HL-60 (cell line): ENCODE measurements around the gene JAK1.

Source experiments
- GABPA ChIP-seq: IDR thresholded peaks from 2 replicates; pipeline ENCODE4 v1.6.1; 2012; ENCODE audit warnings: low read depth
- POLR2AphosphoS5 ChIP-seq: IDR thresholded peaks from 2 replicates; pipeline ENCODE4 v1.6.1; 2012; ENCODE audit warnings: low read depth
- TF ChIP-seq, protein P1 (sequence below): IDR thresholded peaks from one replicate; pipeline ENCODE4 v1.5.1; 2011; ENCODE audit warnings: low read length, control low read depth, inconsistent platforms; ENCODE audit not compliant: insufficient read depth
- TF ChIP-seq, protein P2 (sequence below): IDR thresholded peaks from 2 replicates; pipeline ENCODE4 v1.6.1; 2012; ENCODE audit warnings: low read depth; ENCODE audit not compliant: insufficient replicate concordance

- TF ChIP-seq POLR2AphosphoS5 (no peak), GABPA (no peak)
- TF ChIP-seq, protein P1, sequence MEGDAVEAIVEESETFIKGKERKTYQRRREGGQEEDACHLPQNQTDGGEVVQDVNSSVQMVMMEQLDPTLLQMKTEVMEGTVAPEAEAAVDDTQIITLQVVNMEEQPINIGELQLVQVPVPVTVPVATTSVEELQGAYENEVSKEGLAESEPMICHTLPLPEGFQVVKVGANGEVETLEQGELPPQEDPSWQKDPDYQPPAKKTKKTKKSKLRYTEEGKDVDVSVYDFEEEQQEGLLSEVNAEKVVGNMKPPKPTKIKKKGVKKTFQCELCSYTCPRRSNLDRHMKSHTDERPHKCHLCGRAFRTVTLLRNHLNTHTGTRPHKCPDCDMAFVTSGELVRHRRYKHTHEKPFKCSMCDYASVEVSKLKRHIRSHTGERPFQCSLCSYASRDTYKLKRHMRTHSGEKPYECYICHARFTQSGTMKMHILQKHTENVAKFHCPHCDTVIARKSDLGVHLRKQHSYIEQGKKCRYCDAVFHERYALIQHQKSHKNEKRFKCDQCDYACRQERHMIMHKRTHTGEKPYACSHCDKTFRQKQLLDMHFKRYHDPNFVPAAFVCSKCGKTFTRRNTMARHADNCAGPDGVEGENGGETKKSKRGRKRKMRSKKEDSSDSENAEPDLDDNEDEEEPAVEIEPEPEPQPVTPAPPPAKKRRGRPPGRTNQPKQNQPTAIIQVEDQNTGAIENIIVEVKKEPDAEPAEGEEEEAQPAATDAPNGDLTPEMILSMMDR, result no peak
- TF ChIP-seq, protein P2, sequence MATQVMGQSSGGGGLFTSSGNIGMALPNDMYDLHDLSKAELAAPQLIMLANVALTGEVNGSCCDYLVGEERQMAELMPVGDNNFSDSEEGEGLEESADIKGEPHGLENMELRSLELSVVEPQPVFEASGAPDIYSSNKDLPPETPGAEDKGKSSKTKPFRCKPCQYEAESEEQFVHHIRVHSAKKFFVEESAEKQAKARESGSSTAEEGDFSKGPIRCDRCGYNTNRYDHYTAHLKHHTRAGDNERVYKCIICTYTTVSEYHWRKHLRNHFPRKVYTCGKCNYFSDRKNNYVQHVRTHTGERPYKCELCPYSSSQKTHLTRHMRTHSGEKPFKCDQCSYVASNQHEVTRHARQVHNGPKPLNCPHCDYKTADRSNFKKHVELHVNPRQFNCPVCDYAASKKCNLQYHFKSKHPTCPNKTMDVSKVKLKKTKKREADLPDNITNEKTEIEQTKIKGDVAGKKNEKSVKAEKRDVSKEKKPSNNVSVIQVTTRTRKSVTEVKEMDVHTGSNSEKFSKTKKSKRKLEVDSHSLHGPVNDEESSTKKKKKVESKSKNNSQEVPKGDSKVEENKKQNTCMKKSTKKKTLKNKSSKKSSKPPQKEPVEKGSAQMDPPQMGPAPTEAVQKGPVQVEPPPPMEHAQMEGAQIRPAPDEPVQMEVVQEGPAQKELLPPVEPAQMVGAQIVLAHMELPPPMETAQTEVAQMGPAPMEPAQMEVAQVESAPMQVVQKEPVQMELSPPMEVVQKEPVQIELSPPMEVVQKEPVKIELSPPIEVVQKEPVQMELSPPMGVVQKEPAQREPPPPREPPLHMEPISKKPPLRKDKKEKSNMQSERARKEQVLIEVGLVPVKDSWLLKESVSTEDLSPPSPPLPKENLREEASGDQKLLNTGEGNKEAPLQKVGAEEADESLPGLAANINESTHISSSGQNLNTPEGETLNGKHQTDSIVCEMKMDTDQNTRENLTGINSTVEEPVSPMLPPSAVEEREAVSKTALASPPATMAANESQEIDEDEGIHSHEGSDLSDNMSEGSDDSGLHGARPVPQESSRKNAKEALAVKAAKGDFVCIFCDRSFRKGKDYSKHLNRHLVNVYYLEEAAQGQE, result no peak
These were observed 3.9 kb downstream of the JAK1 start for GRCh38 chr1:64962441-64962840.
